Effector memory CD4-positive, alpha-beta T cell (primary cell): ENCODE results near the gene CD1C.
"Not testable (repeated sequence)": the region's sequence is repeated elsewhere in the genome, so short reads cannot be mapped to it uniquely, and the experiment has no call there.

Experiments
- DNase-seq, 3 donors: peaks; one replicate each; pipeline ENCODE4 v3.0.0-alpha.2; 2020
- H3K27ac ChIP-seq: 2 replicates; pipeline ENCODE4 v1.7.0; 2013; ENCODE audit warnings: mild to moderate bottlenecking, low read length, moderate library complexity; ENCODE audit not compliant: insufficient read depth, poor library complexity, severe bottlenecking
- H3K27me3 ChIP-seq: replicated peaks from 2 replicates; pipeline ENCODE4 v1.7.0; 2013; ENCODE audit warnings: mild to moderate bottlenecking, low read length; ENCODE audit not compliant: insufficient read depth, control insufficient read depth, poor library complexity, severe bottlenecking
- H3K36me3 ChIP-seq: 2 replicates; pipeline ENCODE4 v1.7.0; 2013; ENCODE audit warnings: mild to moderate bottlenecking, low read length, moderate library complexity; ENCODE audit not compliant: control insufficient read depth, insufficient read depth
- H3K4me1 ChIP-seq: 2 replicates; pipeline ENCODE4 v1.7.0; 2013; ENCODE audit warnings: low read length, mild to moderate bottlenecking; ENCODE audit not compliant: control insufficient read depth, insufficient read depth, poor library complexity, severe bottlenecking
- H3K4me3 ChIP-seq: 2 replicates; pipeline ENCODE4 v1.7.0; 2013; ENCODE audit warnings: low read length, low read depth, mild to moderate bottlenecking; ENCODE audit not compliant: insufficient read depth, poor library complexity, severe bottlenecking
- H3K9me3 ChIP-seq: 2 replicates; pipeline ENCODE4 v1.7.0; 2013; ENCODE audit warnings: mild to moderate bottlenecking, low read length, moderate library complexity; ENCODE audit not compliant: control insufficient read depth
- total RNA-seq, 3 donors: gene quantifications; one replicate each; lab custom pipeline; 2026; lab: John Stamatoyannopoulos, UW

The CD1C gene
- 0 to 0.17 (median 0) reads per million in 3 donors for total RNA-seq

DNA sequence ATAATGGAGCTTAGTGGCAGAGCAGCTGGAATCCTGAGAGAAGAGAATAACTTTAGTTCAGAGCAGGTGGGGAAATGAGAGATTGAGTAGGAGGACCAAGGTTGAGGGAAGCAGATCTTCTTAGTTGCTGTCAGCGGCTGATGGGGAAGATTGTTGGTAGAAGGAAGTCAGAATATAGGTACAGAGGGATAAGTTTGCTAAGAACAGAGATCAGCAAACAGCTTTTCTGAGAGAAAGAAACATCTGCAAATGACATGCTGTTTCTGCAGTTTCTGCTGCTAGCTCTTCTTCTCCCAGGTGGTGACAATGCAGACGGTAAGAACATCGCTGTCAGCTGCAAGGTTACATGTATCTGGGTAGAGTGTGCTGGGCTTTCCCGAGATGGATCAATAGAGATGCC is at the start of gene CD1C:
Gene CD1C (plus strand): TSS at position 113 of the 400 bp plus-strand sequence. CDS start 142 bp downstream, at position 255.
- Histone ChIP-seq H3K27me3 (no peaks in the 10 kb centered on the region), H3K36me3 (no peaks in the 10 kb centered on the region), H3K4me3 (no peak within 1 kb of the TSS), H3K4me1 (no peaks in the 10 kb centered on the region), H3K9me3 (no peaks in the 10 kb centered on the region), H3K27ac (no peak within 1 kb of the TSS)
- DNase-seq, result no peak

DNA sequence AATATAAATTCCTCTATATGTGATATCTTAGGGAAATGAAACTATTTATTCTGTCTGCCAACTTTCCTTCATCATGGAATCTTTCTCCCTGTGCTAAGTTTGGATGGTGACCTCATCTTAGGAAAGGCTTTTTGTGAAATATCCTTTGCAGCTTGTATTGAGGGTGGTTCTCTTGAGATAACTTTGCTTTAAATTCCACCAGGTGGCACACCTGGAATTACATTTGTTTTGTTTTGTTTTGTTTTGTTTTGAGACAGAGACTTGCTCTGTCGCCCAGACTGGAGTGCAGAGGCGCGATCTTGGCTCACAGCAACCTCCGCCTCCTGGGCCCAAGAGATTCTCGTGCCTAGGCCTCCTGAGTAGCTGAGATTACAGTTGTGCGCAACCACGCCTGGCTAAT is 43.1 kb upstream of the CD1C start:
- Histone ChIP-seq H3K27me3 (no peaks in the 10 kb centered on the region), H3K36me3 (no peaks in the 10 kb centered on the region), H3K4me3 (no peak overlapping the region), H3K4me1 (peaks cover 19% of the 10 kb centered on the region), H3K27ac (no peak overlapping the region), H3K9me3 (no peaks in the 10 kb centered on the region)
- DNase-seq, result no peak

- Histone ChIP-seq H3K4me3 (no peak overlapping the region), H3K4me1 (peaks cover 19% of the 10 kb centered on the region), H3K27me3 (no peaks in the 10 kb centered on the region), H3K9me3 (no peaks in the 10 kb centered on the region), H3K36me3 (no peaks in the 10 kb centered on the region), H3K27ac (no peak overlapping the region)
- DNase-seq, result peak; percentile 1 to 10 (median 10)
Observed at GRCh38 chr1:158248118-158248517, 41.6 kb upstream of the CD1C start.

- Histone ChIP-seq H3K4me1 (peaks cover 19% of the 10 kb centered on the region), H3K4me3 (peak overlapping the region; percentile 20), H3K27ac (no peak overlapping the region), H3K9me3 (no peaks in the 10 kb centered on the region), H3K27me3 (no peaks in the 10 kb centered on the region), H3K36me3 (no peaks in the 10 kb centered on the region)
- DNase-seq, result no peak
Observed at GRCh38 chr1:158248771-158249170, 41.0 kb upstream of the CD1C start.

- H3K36me3 ChIP-seq, result no peaks in the 10 kb centered on the region
- peaks cover 19% of the 10 kb centered on the region for H3K4me1 ChIP-seq
- DNase-seq, result no peak
- H3K4me3 ChIP-seq, result no peak overlapping the region
- no peaks in the 10 kb centered on the region for H3K27me3 ChIP-seq
- H3K9me3 ChIP-seq, result no peaks in the 10 kb centered on the region
- H3K27ac ChIP-seq, result no peak overlapping the region
Observed at GRCh38 chr1:158249646-158250045, 40.1 kb upstream of the CD1C start.

GRCh38 chr1:158251163-158251562 is 38.6 kb upstream of the CD1C start:
- peaks cover 19% of the 10 kb centered on the region for H3K4me1 ChIP-seq

DNA sequence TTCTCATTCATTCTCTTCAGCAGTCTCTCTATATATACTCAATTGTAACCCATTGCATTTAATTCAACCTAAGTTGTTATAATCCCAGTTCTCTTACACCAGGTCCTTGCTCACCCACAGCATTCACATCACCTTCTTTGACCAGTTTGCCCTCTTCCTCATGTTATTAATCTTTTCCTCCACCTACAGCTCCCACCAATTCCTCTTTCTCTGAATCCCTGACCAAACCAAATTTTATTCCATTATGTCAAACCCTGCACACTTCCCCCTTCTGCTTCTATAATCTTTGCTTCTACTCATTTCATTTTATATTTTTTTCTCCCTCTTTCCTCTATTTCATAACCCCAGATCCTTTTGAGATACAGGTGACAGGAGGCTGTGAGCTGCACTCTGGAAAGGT is 34.1 kb upstream of the CD1C start:
- Histone ChIP-seq H3K36me3 (no peaks in the 10 kb centered on the region), H3K27ac (no peak overlapping the region), H3K9me3 (no peaks in the 10 kb centered on the region), H3K27me3 (no peaks in the 10 kb centered on the region), H3K4me3 (no peak overlapping the region), H3K4me1 (no peaks in the 10 kb centered on the region)
- no peak for DNase-seq

More at GRCh38 chr1:158251163-158251562, 38.6 kb upstream of the CD1C start:
- Histone ChIP-seq H3K4me3 (no peak overlapping the region), H3K27ac (no peak overlapping the region), H3K9me3 (no peaks in the 10 kb centered on the region), H3K36me3 (no peaks in the 10 kb centered on the region), H3K27me3 (no peaks in the 10 kb centered on the region)
- DNase-seq, result no peak

- not testable (repeated sequence) for H3K4me1 ChIP-seq, H3K27me3 ChIP-seq, H3K9me3 ChIP-seq, H3K4me3 ChIP-seq, H3K27ac ChIP-seq, DNase-seq, H3K36me3 ChIP-seq
Observed at GRCh38 chr1:158256747-158257146, 33.0 kb upstream of the CD1C start.

DNA sequence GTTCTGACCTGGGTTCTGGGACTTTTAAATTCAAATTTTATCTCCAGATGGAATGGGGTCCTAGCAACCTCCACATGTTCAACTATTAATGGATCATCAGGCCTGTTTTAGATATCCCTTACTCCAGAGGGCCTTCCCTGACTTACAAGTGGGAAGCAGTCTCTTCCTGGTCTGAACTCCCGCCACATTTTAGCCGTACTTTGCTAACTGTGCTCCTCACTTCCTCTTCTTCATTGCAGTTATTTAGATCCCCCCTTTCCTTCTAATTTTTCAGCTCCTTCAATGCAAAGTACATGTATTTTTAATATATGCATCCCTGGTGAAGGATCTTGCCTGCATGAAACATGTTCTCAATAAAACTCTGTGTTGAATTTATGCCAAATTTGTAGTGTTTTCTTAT is 31.8 kb upstream of the CD1C start:
- H3K27me3 ChIP-seq, result no peaks in the 10 kb centered on the region

DNA sequence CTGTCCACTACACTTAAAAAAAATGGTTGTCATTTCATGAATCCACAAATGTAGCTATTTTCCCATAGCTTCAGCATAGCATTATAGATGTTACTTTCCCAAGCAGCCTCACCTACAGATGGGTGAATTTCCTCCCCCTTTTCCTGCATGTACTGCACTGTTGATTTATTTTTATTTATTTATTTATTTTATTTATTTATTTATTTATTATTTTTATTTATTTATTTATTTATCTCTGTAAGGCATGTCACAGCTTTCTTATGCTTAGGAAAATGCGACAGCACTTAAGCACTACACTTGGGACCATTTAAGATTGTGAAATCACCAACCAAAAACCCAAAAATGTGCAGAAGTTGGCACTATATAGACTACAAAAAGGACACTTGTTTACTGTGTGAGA is 30.6 kb upstream of the CD1C start:
- no peaks in the 10 kb centered on the region for H3K36me3 ChIP-seq
- no peaks in the 10 kb centered on the region for H3K9me3 ChIP-seq
- H3K4me3 ChIP-seq, result no peak overlapping the region
- no peak overlapping the region for H3K27ac ChIP-seq
- no peaks in the 10 kb centered on the region for H3K27me3 ChIP-seq
- no peak for DNase-seq
- no peaks in the 10 kb centered on the region for H3K4me1 ChIP-seq

More for the DNA sequence above, 31.8 kb upstream of the CD1C start:
- DNase-seq, result no peak
- H3K36me3 ChIP-seq, result no peaks in the 10 kb centered on the region
- H3K4me1 ChIP-seq, result no peaks in the 10 kb centered on the region
- H3K4me3 ChIP-seq, result no peak overlapping the region
- no peak overlapping the region for H3K27ac ChIP-seq
- H3K9me3 ChIP-seq, result no peaks in the 10 kb centered on the region

DNA sequence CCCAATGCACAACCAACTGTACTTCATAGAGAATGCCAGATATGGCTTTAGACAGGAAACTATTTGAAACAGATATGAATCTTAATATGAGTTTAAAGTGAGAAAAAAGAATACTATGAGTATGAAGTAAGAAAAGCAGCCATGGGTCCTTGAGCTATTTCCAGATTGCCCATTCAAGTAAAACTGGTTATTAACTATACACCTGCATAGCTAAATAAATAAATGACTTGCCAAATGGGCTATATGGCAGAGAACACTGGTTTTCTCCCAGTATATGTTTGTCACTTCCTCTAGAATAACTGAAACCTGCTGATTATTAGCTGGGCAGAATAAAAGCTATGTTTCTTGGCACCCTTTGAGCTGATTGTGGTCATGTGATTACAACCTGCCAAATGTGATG is 17.0 kb upstream of the CD1C start:
- Histone ChIP-seq H3K27me3 (no peaks in the 10 kb centered on the region), H3K4me3 (no peak overlapping the region), H3K9me3 (no peaks in the 10 kb centered on the region), H3K36me3 (no peaks in the 10 kb centered on the region), H3K4me1 (no peaks in the 10 kb centered on the region), H3K27ac (no peak overlapping the region)
- no peak for DNase-seq
